Measurements from ENCODE around the gene IRAK3. TPM values are rescaled to one million over a fixed set of nuclear protein-coding genes. Genes with fewer than 3 reads are reported as not detected.
"Not testable (repeated sequence)": the region's sequence is repeated elsewhere in the genome, so short reads cannot be mapped to it uniquely, and the experiment has no call there.

IRAK3 gene
- polyA plus RNA-seq, 5 donors = 21.6 to 46.7 (median 31.6) TPM

DNA sequence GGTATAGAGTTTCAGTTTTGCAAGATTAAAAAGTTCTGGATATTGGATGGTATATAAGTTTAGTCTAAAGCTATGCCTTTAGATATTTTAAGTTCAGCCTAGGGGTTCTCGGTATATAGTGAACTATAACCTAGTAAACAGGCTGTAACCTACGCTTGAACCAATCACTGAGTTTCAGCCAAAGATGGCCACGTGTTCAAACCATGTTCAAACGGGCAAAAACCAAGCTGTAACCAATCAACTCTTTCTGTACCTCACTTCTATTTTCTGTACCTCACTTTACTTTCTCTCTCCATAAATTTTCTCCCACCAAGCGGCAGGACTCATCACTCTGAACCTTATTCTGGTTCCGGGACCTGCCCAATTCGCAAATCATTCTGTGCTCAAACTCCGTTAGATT is 20.6 kb upstream of the IRAK3 start:
- DNase-seq = no peak

DNA sequence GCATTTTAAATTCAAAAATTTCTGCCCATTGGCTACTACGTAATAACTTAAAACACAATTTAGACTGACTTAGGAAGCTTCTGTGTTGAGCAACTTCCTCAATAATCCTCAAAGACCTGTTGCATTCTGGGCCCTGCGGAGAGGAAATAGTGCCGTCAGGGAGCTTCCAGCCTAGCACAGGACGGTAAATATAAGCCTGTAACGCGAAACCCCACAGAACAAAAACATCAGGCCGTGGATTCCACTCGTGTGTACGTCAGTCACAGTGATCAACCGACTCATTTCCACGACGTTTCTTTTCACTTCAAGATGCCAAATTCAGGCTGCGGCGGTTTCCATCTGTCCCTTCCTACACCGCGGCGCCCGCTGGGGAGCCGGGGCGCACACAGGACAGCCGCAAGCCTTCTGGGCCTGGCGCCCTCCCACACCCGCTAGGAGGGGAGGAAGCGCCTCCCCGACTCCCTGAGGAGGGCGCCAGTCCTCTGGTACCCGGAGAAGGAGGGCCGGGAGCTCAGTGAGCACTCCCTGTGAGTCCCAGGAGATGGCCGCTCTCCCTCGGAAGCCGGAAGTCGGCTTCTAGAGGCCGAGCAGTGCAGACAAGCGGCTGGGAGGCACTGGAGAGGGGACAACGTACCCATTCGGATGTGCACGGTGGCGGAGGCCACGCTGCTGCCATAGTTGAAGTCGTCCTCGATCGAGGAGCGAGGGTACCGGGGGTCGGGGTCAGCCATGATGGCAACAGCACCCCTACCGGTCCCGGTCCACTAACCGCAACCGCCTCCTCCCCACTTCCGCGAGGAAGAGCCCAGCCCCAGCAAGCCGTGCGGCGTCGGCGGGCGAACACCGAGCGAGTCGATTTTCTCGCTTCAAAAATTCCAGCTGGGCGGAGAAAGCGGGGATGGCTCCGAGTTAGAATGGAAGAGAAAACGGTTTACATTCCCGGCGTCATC is 19.5 kb upstream of the IRAK3 start, which contains the start of gene TMBIM4:
Gene TMBIM4 (minus strand): TSS at position 776 of the 950 bp plus-strand sequence. CDS start 45 bp downstream, at position 731.
- peak; percentile 93 for DNase-seq

DNA sequence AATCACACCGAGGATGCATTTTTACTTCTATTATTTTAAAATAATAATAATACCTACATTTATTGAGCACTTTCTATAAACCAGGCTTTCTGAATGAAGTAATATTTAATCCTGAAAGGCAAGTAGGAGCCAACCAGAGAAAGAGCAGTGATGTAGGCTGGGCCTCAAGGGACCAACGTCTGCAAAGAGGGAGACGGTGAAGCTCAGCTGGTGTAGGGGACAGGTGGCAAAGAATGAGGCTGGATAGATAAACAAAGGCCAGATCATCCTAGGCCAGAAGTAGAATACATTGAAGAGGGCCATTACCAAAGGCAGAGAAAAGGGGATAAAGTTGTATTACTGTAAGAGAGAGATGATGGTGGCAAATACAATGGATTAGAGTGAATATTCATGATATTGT is 18.4 kb upstream of the IRAK3 start:
- no peak for DNase-seq

DNA sequence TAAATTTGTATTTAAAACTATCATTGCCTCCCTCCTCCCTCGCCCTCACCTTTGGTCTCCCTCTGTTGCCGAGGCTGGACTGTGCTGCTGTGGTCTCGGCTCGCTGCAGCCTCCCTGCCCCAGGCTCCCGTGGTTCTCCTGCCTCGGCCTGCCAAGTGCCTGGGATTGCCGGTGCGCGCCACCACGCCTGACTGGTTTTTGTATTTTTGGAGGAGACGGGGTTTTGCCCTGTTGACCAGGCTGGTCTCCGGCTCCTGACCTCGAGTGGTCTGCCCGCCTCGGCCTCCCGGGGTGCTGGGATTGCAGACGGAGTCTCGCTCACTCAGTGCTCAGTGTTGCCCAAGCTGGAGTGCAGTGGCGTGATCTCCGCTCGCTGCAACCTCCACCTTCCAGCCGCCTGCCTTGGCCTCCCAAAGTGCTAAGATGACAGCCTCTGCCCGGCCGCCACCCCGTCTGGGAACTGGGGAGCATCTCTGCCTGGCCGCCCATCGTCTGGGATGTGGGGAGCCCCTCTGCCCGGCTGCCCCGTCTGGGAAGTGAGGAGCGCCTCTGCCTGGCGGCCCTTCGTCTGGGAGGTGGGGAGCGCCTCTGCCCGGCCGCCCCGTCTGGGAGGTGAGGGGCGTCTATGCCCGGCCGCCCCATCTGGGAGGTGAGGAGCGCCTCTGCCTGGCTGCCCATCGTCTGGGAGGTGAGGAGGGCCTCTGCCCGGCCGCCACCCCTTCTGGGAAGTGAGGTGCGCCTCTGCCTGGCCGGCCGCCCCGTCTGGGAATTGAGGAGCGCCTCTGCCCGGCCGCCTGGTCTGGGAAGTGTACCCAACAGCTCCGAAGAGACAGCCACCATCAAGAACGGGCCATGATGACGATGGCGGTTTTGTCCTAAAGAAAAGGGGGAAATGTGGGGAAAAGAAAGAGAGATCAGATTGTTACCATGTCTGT is 14.4 kb upstream of the IRAK3 start:
- not testable (repeated sequence) for DNase-seq

DNA sequence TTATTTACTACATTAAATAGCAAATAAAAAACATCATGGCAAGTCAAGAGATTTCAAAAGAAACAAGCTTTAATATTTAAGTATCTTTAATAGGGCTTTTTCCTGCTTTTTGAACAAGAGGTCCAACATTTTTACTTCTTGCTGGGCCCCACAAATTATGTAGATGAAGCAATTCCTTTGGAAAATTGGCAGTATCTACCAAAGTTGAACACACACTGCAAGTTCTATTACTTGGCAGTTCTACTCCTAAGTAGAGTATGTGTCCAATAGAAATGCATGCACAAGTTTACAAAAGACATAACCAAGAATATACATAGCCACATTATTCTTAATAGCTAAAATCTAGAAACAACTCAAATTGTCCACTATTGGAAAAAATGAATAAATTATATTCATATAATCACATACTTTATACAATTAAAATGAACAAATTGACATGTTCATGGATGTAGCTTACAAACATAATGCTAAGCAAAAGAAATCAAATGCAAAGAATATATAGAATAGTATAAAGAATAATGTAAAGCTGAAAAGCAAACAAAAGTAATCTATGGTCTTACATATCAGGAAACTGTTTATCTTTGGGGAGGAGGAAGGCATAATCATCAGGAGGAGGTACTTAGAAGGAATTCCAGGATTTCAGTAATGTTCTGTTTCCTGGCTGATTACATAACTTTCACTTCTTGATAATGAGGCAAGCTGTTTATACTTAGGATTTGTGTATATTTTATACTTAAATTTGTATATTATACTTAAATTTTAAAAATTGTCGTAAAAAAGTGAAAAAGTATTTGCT is 12.7 kb upstream of the IRAK3 start:
- DNase-seq = peak; percentile 68 to 78

DNA sequence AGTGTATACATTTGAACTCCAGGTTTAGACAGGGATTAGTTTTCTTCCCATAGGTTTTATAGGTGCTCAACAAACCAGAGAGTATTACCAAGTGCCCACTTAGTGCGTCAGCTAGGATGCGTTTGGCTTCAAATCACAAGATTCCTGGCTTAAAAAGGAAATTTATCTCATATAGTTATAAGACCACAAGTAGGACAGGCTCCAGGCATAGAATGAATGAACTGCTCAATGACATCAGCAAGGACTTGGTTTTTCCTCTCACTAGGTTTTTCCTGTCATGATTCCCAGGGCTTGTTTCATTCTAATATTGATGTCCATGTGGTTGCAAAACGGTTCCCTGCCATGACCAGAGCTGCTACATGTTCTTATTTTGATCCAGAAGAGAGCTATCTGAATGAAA is 6.1 kb upstream of the IRAK3 start:
- no peak for DNase-seq

DNA sequence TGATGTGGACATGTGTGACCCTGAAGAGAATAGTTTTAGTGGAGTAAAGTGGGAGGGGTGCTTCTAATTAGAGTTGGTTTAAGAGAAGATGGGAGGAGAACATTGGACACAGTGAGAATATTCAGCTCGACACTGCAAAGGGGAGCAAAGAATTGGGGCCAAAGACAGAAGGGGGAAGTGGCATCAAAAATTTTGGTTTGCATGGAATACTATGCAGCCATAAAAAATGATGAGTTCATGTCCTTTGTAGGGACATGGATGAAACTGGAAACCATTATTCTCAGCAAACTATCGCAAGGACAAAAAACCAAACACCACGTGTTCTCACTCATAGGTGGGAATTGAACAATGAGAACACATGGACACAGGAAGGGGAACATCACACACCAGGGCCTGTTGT is 4.2 kb upstream of the IRAK3 start:
- DNase-seq = not testable (repeated sequence)

DNA sequence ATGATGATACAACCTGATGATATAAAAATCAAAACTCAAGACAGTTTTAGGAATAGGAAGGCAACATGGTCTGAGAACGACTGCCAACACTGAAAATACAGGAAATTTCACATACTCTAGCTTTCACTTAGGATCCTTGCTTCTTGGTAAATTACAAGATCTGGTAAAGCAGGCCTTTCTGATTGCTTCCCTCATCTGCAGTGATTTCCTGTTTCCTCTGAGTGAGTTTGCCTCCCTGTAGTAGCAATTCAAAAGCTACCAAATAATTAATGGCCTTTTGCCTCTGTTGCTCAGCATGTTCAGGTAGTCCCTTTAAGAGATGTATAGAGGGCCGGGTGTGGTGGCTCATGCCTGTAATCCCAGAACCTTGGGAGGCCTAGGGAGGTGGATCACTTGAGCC is 2.0 kb upstream of the IRAK3 start:
- DNase-seq = no peak

DNA sequence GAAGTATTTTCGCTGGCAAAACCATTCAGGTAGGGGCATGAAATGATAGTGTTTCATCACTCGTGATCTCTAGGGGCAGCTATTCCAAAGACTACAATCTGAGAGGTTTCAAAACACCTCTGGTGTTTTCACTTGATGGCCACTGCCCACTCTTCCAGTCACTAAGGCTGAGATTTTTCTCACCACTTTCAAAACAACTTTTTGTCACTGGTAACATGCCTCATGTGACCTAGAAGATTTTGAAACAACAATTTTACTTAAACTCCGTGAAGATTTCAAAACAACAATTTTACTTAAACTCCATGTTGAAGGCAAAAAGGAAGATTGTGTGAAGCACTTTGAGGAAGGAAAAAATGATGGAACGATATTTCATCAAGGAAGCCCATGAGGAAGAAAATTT is 1.2 kb upstream of the IRAK3 start:
- no peak for DNase-seq

DNA sequence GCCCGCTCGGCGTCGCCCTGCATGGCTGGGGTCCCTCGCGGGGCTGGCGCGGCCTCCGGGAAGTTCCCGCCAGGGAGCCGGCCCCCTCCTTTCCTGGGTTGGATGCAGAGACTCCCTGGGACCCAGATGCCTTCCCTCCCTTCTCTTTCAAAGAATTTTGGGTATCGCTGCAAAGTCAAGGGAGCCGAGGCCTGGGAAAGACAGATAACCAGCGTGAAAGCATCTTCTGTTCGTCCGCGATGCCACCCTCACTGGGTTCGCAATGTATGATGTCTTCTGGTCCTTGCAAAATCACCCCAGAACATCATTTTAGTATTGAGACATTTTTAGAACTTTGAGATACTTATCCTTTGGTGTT is 451 bp downstream of the IRAK3 start:
- DNase-seq = peak in 1 of 2 donors; percentile 34

DNA sequence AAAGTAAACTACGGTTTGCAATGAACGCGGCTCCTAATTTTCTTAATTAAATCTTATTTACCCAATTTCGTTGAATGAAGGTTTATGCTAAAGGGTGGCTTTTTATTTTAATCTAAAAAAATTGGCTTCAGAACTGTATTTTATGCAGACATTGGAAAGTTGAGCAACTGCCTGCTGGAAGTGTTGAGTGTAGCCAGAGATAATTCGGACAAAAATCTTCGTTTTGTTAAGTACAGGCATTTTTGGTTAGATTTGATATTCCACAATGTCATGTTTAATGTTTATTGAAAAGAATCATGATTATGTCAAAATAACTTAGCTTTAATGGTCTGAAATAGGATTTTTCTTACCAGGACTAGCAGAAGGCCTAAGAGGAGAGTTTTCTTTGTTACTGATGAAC is 875 bp downstream of the IRAK3 start:
- DNase-seq = peak in 1 of 2 donors; percentile 28

DNA sequence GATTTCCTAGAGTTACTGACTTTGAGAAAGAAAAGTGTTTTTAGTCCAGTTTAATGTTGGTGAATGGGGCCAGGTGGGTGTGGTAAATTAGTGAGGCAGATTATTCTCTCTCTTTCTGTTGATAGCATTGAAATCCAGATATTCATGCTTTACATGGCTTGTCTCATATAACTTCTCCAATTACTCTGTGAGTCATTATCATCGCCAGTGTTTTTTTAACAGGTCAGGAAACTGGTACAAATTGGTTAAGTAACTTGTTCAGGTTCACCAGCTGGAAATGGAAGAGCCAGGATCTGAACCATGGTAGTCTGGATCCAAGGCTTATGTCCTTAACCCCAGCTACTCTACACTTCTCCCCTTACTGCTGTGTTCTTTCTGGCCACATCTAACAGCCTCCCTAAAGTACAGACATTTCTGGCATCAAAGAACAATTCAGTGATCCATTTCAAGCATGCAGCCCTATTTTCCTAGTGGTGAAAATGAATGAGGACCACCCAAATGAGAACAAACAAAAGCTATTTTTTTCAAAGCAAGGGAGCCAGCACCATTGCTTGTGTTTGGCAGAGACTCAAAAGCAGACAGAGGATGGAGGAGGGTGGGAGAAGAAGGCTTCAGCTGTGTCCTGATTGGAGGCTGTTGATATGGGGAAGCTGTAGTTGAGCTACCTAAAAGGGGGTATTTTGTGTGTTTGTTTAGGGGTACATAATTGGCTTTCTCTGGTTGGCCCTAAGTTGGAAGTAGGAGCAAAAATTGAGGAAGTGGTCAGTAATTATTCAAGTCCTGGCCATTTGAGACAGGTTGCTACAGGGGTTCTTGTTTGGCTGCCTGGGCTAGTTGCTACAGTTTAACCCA is 1.7 kb downstream of the IRAK3 start:
- DNase-seq = peak; percentile 29 to 50

DNA sequence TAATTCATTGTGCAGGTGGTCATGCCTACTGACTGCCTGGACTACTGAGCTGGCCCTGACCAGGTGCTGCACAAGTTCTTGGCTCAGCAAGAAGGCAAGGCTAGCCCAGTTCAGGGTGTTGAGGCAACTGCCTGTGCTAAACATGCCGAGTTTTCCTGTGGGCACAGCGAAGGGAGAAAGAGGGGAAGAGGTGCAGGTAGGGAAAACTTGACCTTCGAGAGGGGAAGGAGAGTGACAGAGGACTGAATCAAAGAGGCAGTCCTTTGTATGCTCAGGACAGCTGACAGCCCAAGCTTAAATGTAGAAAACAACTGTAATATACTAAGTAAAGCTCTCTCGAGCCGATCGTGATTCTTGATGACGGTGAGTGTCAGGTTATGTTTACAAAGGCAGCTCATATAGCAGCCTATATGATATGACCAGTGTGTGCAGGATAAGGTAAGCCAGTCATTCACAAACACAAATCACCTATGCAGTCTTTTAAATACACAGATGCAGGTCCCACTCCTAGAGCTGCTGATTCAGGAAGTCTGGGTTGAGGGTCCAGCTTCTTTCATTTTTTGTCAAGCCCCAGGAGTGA is 2.6 kb downstream of the IRAK3 start:
- DNase-seq = no peak

DNA sequence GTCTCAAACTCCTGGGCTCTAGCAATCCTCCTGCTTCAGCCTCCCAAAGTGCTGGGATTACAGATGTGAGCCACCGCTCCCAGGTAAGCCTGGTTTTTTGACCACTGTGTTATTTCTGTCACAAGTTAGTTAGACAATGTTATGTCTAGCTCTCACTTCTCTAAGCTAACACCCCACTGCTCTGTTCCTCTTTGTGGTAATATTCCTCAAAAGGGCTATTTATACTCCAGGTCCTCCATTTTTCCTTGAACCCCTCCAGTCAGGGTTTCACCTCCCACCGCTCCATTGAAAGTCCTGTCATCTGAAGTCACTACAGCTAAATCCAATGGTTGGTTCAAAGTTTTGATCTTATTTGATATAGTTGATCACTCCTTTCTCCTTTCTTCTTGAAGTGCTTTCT is 5.1 kb downstream of the IRAK3 start:
- no peak for DNase-seq

DNA sequence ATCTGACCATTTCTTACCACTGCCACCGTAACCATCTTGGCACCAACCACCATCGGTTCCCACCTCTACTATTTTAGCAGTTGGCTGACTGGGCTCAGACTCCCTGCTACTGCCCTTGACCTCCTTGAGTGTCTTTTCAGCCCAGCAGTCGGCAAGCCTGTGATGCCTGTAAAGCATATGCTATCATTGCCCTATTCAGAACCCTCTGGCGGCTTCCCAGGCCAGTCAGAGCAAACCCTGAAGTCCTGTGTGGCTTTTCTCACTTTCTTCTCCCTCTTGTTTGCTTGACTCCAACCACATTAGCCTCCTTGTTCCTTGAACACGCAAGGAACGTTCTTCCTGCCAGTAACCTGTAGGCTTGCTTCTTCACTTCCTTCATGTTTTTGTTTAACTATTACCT is 6.2 kb downstream of the IRAK3 start:
- DNase-seq = no peak

DNA sequence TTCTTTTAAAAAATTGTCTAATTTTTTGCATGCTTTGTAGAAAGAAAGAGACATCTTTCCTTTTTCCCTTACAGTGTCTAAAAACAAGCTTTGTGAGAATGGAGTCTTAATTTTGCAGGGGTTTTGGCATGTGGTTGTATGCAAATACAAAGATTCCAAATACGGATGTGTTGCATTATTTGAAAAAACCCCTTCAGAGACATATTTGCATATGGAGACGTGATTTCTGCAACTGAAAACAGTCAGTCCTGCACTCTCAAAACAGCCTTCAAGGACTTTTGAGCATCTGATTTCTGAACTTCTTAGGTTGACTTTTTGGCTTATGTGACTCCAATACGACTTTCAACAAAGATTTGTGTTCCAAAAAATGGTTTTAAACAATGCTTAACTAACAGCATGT is 7.8 kb downstream of the IRAK3 start:
- no peak for DNase-seq

DNA sequence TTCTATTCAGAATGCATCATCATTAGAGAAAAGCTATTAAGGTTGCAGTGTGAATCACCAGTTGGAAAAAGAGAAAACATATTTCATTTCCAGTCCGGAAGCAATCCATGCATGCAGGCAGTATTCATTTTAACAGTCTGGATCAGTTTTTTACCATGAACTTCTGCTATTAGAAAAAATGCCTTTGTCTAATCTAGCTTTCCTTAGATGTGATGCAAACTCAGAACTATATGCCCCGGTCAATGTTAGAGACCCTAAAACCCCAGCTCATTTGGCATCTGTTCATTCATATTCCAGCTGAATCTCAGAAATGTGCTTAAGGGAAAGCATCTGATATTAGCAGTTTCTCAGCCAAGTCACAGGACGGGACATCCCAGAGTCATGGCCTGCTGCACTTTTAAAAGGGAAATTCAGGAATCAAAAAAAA is 8.5 kb downstream of the IRAK3 start:
- DNase-seq = peak in 1 of 2 donors; percentile 36

DNA sequence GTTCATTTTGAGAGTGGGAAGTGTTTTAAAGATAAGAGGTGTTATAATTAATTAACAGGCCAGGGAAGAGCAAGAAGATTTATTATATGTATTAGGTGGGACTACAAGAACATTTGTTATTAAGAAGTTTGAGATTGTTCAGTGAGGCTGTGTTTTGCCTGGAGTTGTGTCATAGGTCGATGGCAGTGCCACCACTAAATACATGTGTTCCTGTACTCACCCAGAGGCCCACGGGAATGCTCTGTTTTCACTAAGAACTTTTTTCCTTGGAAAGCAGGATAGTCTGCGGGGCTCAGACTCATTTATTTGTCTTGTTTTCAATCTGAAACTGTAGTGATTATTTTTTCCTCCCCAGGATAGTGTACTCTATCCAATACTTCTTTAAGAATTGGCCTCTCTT is 10.1 kb downstream of the IRAK3 start:
- DNase-seq = no peak

DNA sequence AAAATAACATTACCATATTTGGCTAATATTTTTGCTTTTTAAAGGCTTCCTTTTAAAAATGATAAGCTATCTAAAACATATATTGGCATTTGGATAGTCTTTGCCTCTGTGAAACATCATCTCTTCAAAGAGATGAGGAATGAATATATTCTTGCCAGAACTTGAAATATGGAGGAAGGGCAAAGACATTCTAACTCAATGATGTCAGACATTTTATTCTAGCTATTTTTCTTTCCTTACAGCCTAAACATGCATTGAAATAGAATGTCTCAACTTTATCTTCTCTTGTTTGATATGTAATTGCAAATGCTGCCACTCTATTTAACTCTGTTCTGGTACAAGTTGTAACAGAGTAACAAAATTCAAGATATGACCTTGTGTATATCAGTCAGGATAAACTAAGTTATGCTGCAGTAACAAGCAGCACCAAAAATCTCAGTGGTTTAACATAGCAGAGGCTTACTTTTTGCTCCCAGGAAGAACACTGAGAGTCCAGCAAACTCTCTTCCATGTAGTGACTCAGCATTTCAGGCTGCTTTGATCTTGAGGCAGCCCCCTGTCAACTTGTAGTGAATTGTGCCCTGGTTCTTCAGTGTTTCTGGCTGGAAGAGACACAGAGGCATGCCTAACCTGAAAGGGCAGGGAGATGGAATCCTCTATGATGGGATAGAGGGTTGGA is 11.0 kb downstream of the IRAK3 start:
- no peak for DNase-seq

DNA sequence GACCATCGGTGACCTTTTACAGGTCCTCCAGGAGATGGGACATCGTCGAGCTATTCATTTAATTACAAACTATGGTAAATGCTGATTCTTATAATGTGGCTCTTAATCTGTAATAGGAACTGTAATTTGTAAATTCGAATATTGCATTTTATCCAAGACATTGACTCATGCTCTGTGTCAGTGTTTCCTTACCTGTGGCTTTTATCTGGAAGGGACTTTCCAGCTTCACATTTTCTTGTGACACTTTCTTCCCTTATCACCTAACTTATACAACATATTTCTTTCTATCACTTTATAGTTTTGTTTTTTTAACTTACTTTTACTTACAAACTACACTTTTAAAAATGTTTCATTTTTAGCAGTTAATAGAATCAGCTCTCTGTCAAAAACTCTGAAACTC is 14.8 kb downstream of the IRAK3 start:
- no peak for DNase-seq
